Ovary (tissue), 3 donors: ENCODE data around the gene STKLD1.

Experiments used
- EP300 ChIP-seq: sonication (generic); formaldehyde crosslinking; IDR thresholded peaks from one replicate; pipeline ENCODE4 v1.6.1; 2017; ENCODE audit warnings: antibody characterized with exemption
- POLR2A ChIP-seq: fragments of 450-650 bp; IDR thresholded peaks from one replicate; pipeline ENCODE4 v1.6.1; 2017; ENCODE audit warnings: antibody characterized with exemption, mild to moderate bottlenecking, moderate library complexity
- TF ChIP-seq, protein P1 (sequence below), 3 donors: fragments of 450-650 bp in 2 of 3; fragments of 200-600 bp in 1 of 3; IDR thresholded peaks; one replicate each; pipeline versions ENCODE4 v1.5.1 to v1.8.0; 2016 to 2022; ENCODE audit warnings: antibody characterized with exemption in 3 of 3, mild to moderate bottlenecking in 1 of 3
- donor health status: DM: no; HTN: no; CAD: no.

- TF ChIP-seq, protein P1, sequence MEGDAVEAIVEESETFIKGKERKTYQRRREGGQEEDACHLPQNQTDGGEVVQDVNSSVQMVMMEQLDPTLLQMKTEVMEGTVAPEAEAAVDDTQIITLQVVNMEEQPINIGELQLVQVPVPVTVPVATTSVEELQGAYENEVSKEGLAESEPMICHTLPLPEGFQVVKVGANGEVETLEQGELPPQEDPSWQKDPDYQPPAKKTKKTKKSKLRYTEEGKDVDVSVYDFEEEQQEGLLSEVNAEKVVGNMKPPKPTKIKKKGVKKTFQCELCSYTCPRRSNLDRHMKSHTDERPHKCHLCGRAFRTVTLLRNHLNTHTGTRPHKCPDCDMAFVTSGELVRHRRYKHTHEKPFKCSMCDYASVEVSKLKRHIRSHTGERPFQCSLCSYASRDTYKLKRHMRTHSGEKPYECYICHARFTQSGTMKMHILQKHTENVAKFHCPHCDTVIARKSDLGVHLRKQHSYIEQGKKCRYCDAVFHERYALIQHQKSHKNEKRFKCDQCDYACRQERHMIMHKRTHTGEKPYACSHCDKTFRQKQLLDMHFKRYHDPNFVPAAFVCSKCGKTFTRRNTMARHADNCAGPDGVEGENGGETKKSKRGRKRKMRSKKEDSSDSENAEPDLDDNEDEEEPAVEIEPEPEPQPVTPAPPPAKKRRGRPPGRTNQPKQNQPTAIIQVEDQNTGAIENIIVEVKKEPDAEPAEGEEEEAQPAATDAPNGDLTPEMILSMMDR (IDR thresholded peaks at IDR 0.05) = no peak
- no peak for TF ChIP-seq EP300
- TF ChIP-seq POLR2A = no peak
These were observed 31.9 kb downstream of the STKLD1 start for GRCh38 chr9:133408042-133408441.
